Measurements from ENCODE around the gene KIF1A.

KIF1A gene

DNA sequence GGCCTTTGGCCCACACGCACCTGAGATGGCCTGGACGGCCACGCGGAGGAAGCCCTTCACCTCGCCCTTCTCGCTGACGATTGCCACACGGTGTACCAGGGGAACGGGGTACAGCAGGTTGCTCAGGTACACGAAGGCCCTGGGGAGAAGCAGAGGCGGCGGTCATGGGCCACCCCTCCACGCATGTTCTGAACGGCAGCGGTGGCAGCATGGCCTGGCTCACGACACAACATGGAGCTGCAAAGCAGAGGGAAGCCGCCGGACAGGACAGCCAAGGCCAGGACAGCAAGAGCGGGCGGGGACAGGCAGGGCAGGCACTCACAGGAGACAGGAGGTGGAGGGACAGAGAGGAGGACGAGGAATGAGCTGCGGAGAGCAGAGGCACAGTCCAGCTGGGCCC, 69.6 kb downstream of the KIF1A start:
- no peaks in the 10 kb centered on the region for H3K79me2 ChIP-seq (ENCODE audit: low read length)
- peaks cover 56% of the 10 kb centered on the region for H3K27me3 ChIP-seq (replicated peaks; ENCODE audit: insufficient read depth, low read length)
- H3K36me3 ChIP-seq (replicated peaks; ENCODE audit: insufficient read depth, low read length), result no peaks in the 10 kb centered on the region
- H3K9ac ChIP-seq (ENCODE audit: low read length), result no peak overlapping the region
- H3K9me2 ChIP-seq (replicated peaks; ENCODE audit: insufficient read depth, low read length), result no peaks in the 10 kb centered on the region
- no peaks in the 10 kb centered on the region for H3K4me1 ChIP-seq (ENCODE audit: low read length)
- no peak overlapping the region for H3K27ac ChIP-seq (ENCODE audit: low read length)
- no peak overlapping the region for H3K4me2 ChIP-seq (ENCODE audit: low read depth, low read length)
- no peaks in the 10 kb centered on the region for H3F3A ChIP-seq (ENCODE audit: insufficient read depth, low read length)
- TF ChIP-seq EZH2 (optimal IDR thresholded peaks at IDR 0.05; ENCODE audit: low read depth, low read length) (no peak), EZH2phosphoT487 (IDR thresholded peaks at IDR 0.05; ENCODE audit: low read length) (no peak)
- TF ChIP-seq, protein P1, sequence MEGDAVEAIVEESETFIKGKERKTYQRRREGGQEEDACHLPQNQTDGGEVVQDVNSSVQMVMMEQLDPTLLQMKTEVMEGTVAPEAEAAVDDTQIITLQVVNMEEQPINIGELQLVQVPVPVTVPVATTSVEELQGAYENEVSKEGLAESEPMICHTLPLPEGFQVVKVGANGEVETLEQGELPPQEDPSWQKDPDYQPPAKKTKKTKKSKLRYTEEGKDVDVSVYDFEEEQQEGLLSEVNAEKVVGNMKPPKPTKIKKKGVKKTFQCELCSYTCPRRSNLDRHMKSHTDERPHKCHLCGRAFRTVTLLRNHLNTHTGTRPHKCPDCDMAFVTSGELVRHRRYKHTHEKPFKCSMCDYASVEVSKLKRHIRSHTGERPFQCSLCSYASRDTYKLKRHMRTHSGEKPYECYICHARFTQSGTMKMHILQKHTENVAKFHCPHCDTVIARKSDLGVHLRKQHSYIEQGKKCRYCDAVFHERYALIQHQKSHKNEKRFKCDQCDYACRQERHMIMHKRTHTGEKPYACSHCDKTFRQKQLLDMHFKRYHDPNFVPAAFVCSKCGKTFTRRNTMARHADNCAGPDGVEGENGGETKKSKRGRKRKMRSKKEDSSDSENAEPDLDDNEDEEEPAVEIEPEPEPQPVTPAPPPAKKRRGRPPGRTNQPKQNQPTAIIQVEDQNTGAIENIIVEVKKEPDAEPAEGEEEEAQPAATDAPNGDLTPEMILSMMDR (IDR thresholded peaks at IDR 0.05; ENCODE audit: low read length), result no peak
- no peak overlapping the region for H2AFZ ChIP-seq (ENCODE audit: low read length)
- no peak overlapping the region for H3K4me3 ChIP-seq (ENCODE audit: low read length)
- H4K20me1 ChIP-seq (ENCODE audit: insufficient read depth, low read length), result no peaks in the 10 kb centered on the region
- H3K9me3 ChIP-seq (replicated peaks; ENCODE audit: insufficient read depth, low read length), result no peaks in the 10 kb centered on the region
- no peak for DNase-seq

DNA sequence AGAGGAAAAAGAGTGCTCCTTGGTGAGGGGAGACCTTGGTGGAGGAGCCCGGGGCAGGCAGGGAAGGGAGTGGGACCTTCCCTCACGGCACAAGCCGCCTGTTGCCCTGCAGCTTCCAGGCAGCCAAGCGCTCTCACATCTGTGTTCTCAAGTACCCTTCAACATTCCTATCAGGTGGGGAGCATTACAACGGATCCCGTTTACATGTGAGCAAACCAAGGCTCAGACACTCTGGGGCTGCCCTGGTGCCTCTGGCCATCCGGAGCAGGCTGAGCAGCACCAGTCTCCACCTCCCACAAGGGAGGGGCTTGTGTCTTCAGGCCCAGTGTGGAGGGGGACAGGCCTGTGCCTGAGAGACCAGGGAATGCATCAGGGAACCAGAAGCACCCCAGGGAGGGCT, 70.5 kb downstream of the KIF1A start:
- H3K36me3 ChIP-seq (replicated peaks; ENCODE audit: insufficient read depth, low read length), result no peaks in the 10 kb centered on the region
- no peaks in the 10 kb centered on the region for H4K20me1 ChIP-seq (ENCODE audit: insufficient read depth, low read length)
- TF ChIP-seq EZH2phosphoT487 (IDR thresholded peaks at IDR 0.05; ENCODE audit: low read length) (no peak), EZH2 (optimal IDR thresholded peaks at IDR 0.05; ENCODE audit: low read depth, low read length) (no peak)
- TF ChIP-seq, protein P1 (IDR thresholded peaks at IDR 0.05; ENCODE audit: low read length), result no peak
- no peaks in the 10 kb centered on the region for H3K79me2 ChIP-seq (ENCODE audit: low read length)
- DNase-seq, result no peak
- H3K27me3 ChIP-seq (replicated peaks; ENCODE audit: insufficient read depth, low read length), result peaks cover 65% of the 10 kb centered on the region
- no peak overlapping the region for H2AFZ ChIP-seq (ENCODE audit: low read length)
- H3K9me2 ChIP-seq (replicated peaks; ENCODE audit: insufficient read depth, low read length), result no peaks in the 10 kb centered on the region
- no peak overlapping the region for H3K4me3 ChIP-seq (ENCODE audit: low read length)
- H3K4me1 ChIP-seq (ENCODE audit: low read length), result no peaks in the 10 kb centered on the region
- H3K4me2 ChIP-seq (ENCODE audit: low read depth, low read length), result no peak overlapping the region
- no peak overlapping the region for H3K27ac ChIP-seq (ENCODE audit: low read length)
- no peaks in the 10 kb centered on the region for H3F3A ChIP-seq (ENCODE audit: insufficient read depth, low read length)
- no peak overlapping the region for H3K9ac ChIP-seq (ENCODE audit: low read length)
- H3K9me3 ChIP-seq (replicated peaks; ENCODE audit: insufficient read depth, low read length), result no peaks in the 10 kb centered on the region

DNA sequence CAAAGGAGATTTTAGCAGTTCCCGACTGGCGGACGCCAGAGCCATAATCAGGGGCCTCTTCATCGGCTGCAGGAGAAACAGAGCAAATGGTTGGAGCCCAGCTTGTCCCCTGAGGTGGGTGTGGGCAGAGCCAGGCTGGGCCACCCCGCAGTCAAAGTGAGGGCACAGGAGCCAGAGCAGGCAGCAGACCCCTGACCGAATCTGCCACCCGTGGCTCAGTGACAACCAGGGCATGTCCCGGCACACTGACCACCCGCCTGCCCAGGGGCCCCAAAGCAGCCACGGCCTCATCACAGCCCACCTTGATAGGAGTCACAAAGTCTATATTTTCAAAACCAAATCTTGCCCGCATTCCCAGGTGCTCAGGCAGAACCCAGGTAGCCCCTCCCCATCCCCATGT, 72.8 kb downstream of the KIF1A start:
- no peak for DNase-seq
- Histone ChIP-seq H3K4me2 (ENCODE audit: low read depth, low read length) (no peak overlapping the region), H3K79me2 (ENCODE audit: low read length) (no peaks in the 10 kb centered on the region), H3K27me3 (replicated peaks; ENCODE audit: insufficient read depth, low read length) (peaks cover 82% of the 10 kb centered on the region), H3K4me1 (ENCODE audit: low read length) (no peaks in the 10 kb centered on the region), H4K20me1 (ENCODE audit: insufficient read depth, low read length) (no peaks in the 10 kb centered on the region), H3F3A (ENCODE audit: insufficient read depth, low read length) (no peaks in the 10 kb centered on the region), H3K36me3 (replicated peaks; ENCODE audit: insufficient read depth, low read length) (no peaks in the 10 kb centered on the region), H2AFZ (ENCODE audit: low read length) (no peak overlapping the region), H3K4me3 (ENCODE audit: low read length) (no peak overlapping the region), H3K9ac (ENCODE audit: low read length) (no peak overlapping the region), H3K27ac (ENCODE audit: low read length) (no peak overlapping the region), H3K9me2 (replicated peaks; ENCODE audit: insufficient read depth, low read length) (no peaks in the 10 kb centered on the region), H3K9me3 (replicated peaks; ENCODE audit: insufficient read depth, low read length) (no peaks in the 10 kb centered on the region)
- TF ChIP-seq, protein P1 (IDR thresholded peaks at IDR 0.05; ENCODE audit: low read length), result no peak
- no peak for TF ChIP-seq EZH2 (optimal IDR thresholded peaks at IDR 0.05; ENCODE audit: low read depth, low read length)
- no peak for TF ChIP-seq EZH2phosphoT487 (IDR thresholded peaks at IDR 0.05; ENCODE audit: low read length)

Data from MM.1S (cell line).